ENCODE measurements around the gene SDE2. TPM values are rescaled to one million over a fixed set of nuclear protein-coding genes. Genes with fewer than 3 reads are reported as not detected.

The SDE2 gene
- polyA plus RNA-seq: 3.3 and 5.2 TPM in 2 replicates

DNA sequence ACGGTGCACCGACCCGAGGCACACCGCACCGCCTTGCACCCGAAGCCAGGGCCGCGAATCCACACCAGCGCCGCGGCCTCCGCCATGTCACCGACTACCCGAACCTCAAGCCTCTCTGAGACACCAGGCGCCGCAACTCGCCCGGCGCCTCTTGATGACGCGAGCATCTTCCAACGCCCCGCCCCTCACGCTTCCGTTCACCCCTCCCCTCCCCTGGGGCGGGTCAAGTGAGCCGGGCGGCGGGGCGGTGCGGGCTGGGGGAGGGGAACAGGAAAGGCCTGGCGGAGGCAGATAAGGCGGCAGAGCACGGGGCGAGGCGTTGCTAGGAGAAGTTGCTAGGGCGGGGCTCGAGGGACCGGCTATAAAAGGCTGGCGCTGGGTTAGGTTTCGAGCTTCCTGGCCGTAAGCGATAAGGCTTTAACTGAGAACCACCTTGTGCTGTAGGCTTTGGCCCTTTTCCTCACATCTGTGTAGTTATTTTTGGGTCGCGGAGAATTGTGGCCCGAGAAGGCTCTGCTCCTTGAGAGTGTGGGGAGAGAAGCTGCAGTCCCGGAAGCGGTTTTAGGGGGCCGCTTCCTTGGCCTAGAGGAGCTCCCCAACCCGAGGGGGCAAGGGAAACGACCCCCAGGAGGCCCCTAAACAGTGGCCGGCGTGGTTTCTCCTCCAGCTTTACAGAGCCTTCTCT lies at the start of gene SDE2:
SDE2 (minus strand) TSS at position 117 of the 685 bp plus-strand sequence; CDS start at position 86, 31 bp downstream.

DNA sequence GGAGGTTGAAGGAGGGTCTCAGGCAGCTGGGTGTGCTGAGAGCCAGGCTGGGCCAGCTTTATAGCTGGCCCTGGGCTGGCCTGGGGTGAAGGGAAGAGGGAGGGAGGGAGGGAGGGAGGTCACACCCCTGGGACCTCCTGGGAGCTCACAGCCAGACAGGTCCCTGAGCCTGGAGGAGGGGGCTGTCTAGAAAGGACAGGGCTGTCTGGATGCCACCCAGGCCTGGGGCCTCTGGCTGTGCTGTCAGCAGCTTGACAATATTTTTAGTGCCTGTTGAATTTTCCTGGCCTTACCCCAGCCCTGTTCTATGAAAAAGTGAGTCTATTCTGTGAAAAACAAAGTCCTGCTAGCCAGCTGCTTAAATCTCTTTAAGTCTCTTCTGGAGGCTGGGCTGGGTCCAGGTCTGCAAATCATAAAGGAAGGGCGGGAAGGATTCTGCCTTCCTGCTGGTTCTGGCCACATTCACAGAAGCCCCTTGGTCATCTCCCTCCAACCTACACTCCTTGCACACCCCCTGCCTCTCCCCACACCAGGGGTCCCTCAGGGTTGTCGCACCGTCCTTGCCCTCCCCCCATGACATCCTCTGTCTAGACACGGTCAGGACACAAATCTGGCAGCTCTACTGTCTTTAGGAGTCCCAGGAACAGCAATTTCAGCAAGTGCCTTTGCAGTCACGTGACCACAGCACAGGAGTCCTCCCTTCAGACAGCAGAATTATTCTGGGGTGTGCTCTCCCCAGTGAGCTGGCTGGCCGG lies 57.8 kb downstream of the SDE2 start, which contains the start of gene LEFTY2:
LEFTY2 (minus strand) TSS at position 34 of the 755 bp plus-strand sequence. CDS start 80 bp downstream, outside the sequence.

Other genes with a start within 250 kb of the SDE2 start
- 405 and 517 TPM in 2 replicates for gene SRP9, start 221.5 kb downstream of the SDE2 start, polyA plus RNA-seq
- gene EPHX1, start 189.2 kb downstream of the SDE2 start, polyA plus RNA-seq: 1.6 and 2.1 TPM in 2 replicates
- gene TMEM63A, start 117.0 kb downstream of the SDE2 start, polyA plus RNA-seq: 0.20 and 0.51 TPM in 2 replicates
- not detected in 2 replicates for gene LEFTY1, start 110.2 kb downstream of the SDE2 start, polyA plus RNA-seq
- gene PYCR2, start 75.1 kb downstream of the SDE2 start, polyA plus RNA-seq: 3.2 and 5.3 TPM in 2 replicates
- not detected in 2 replicates for gene LEFTY2, start 58.1 kb downstream of the SDE2 start, polyA plus RNA-seq
- gene H3-3A, start 63.4 kb upstream of the SDE2 start, polyA plus RNA-seq: 139 and 152 TPM in 2 replicates
- 24.0 and 29.6 TPM in 2 replicates for gene ACBD3, start 187.4 kb upstream of the SDE2 start, polyA plus RNA-seq
- not detected in 2 replicates for gene MIXL1, start 224.3 kb upstream of the SDE2 start, polyA plus RNA-seq

All from Purkinje cell (primary cell).